Colonic mucosa (tissue), 4 donors: ENCODE results near the gene HOMER1. TPM values are rescaled to one million over a fixed set of nuclear protein-coding genes. Genes with fewer than 3 reads are reported as not detected.
"Not testable (repeated sequence)": the region's sequence is repeated elsewhere in the genome, so short reads cannot be mapped to it uniquely, and the experiment has no call there.

Experiments
- DNase-seq: peaks from one replicate; pipeline ENCODE4 v3.0.0-alpha.2; 2020
- H3K27ac ChIP-seq: fragments of 200-600 bp; one replicate; pipeline ENCODE4 v1.8.0; 2021
- H3K27me3 ChIP-seq: fragments of 200-600 bp; one replicate; pipeline ENCODE4 v1.8.0; 2021
- H3K36me3 ChIP-seq: fragments of 200-600 bp; one replicate; pipeline ENCODE4 v1.8.0; 2021
- H3K4me1 ChIP-seq: fragments of 200-600 bp; one replicate; pipeline ENCODE4 v1.8.0; 2021; ENCODE audit warnings: mild to moderate bottlenecking
- H3K4me3 ChIP-seq: fragments of 200-600 bp; one replicate; pipeline ENCODE4 v1.8.0; 2021
- H3K9ac ChIP-seq, 2 donors: one replicate each; pipeline ENCODE4 v1.7.0; 2013; ENCODE audit warnings: control low read depth in 2 of 2, low read depth in 2 of 2, low read length in 2 of 2
- H3K9me3 ChIP-seq: fragments of 200-600 bp; one replicate; pipeline ENCODE4 v1.8.0; 2021
- CTCF ChIP-seq: fragments of 200-600 bp; IDR thresholded peaks from one replicate; pipeline ENCODE4 v1.8.0; 2022; ENCODE audit warnings: antibody characterized with exemption, mild to moderate bottlenecking
- intact Hi-C: fragments of 100-400 bp; cut with DNase I; formaldehyde crosslinking; loops from one replicate; pipeline ENCODE4 v1.14.1; 2022
- total RNA-seq, 2 donors: library from RNA; stranded (reverse); fragmentation: NEBNext Ultra II Directional in 1 of 2; extraction: Animal tissue kit (Norgen Biotek cat#: 25700) in 1 of 2; gene quantifications; one replicate each; pipeline ENCODE4 v1.2.1, GENCODE V29; 2021
- donor health status: healthy.
- donor health status: DM: no; HTN: no; CAD: no.
- donor health status: DM: no; HTN: no; CAD: no.

The HOMER1 gene
- total RNA-seq, 2 donors from 2014 or later, result 0.99 to 2.3 TPM

- no peaks in the 10 kb centered on the region for H3K36me3 ChIP-seq
- no peak for TF ChIP-seq CTCF
- intact Hi-C loops, result no loop called here
- DNase-seq, result no peak
- no peak overlapping the region for H3K4me3 ChIP-seq
- no peak overlapping the region for H3K9ac ChIP-seq
- H3K9me3 ChIP-seq, result no peaks in the 10 kb centered on the region
- H3K27ac ChIP-seq, result no peak overlapping the region
- H3K4me1 ChIP-seq, result no peaks in the 10 kb centered on the region
- no peaks in the 10 kb centered on the region for H3K27me3 ChIP-seq
These were observed 121.2 kb downstream of the HOMER1 start for GRCh38 chr5:79392776-79393175.

GRCh38 chr5:79386679-79387078 is 127.3 kb downstream of the HOMER1 start:
- Histone ChIP-seq H3K4me3 (no peak overlapping the region), H3K27me3 (no peaks in the 10 kb centered on the region), H3K4me1 (no peaks in the 10 kb centered on the region), H3K36me3 (no peaks in the 10 kb centered on the region), H3K9me3 (no peaks in the 10 kb centered on the region), H3K27ac (no peak overlapping the region), H3K9ac (no peak overlapping the region)
- no peak for DNase-seq
- TF ChIP-seq CTCF, result no peak
- intact Hi-C loops, result no loop called here

- DNase-seq, H3K4me1 ChIP-seq, H3K27ac ChIP-seq, H3K9ac ChIP-seq, intact Hi-C loops, H3K4me3 ChIP-seq, H3K36me3 ChIP-seq, H3K27me3 ChIP-seq, H3K9me3 ChIP-seq: not testable (repeated sequence)
These were observed 128.8 kb downstream of the HOMER1 start for GRCh38 chr5:79385126-79385525.

- Histone ChIP-seq H3K9me3 (no peaks in the 10 kb centered on the region), H3K4me3 (no peak overlapping the region), H3K27me3 (no peaks in the 10 kb centered on the region), H3K27ac (no peak overlapping the region), H3K36me3 (no peaks in the 10 kb centered on the region), H3K9ac (no peak overlapping the region), H3K4me1 (no peaks in the 10 kb centered on the region)
- no peak for DNase-seq
- no peak for TF ChIP-seq CTCF
- intact Hi-C loops, result no loop called here
These were observed 135.3 kb downstream of the HOMER1 start for GRCh38 chr5:79378510-79379186.

GRCh38 chr5:79357398-79357797 is 156.5 kb downstream of the HOMER1 start:
- Histone ChIP-seq H3K36me3 (no peaks in the 10 kb centered on the region), H3K9me3 (no peaks in the 10 kb centered on the region), H3K27ac (no peak overlapping the region), H3K27me3 (no peaks in the 10 kb centered on the region), H3K4me3 (no peak overlapping the region), H3K9ac (no peak overlapping the region), H3K4me1 (no peaks in the 10 kb centered on the region)
- TF ChIP-seq CTCF, result no peak
- no peak for DNase-seq
- intact Hi-C loops, result no loop called here

GRCh38 chr5:79349881-79350280 is 164.1 kb downstream of the HOMER1 start:
- no peak for DNase-seq
- Histone ChIP-seq H3K9ac (no peak overlapping the region), H3K27ac (no peak overlapping the region), H3K27me3 (no peaks in the 10 kb centered on the region), H3K36me3 (no peaks in the 10 kb centered on the region), H3K4me3 (no peak overlapping the region), H3K9me3 (no peaks in the 10 kb centered on the region), H3K4me1 (no peaks in the 10 kb centered on the region)
- TF ChIP-seq CTCF, result no peak
- intact Hi-C loops, result no loop called here
